ENCODE measurements around the gene GRID1. TPM values are rescaled to one million over a fixed set of nuclear protein-coding genes. Genes with fewer than 3 reads are reported as not detected.

GRID1 gene
- total and polyA plus RNA-seq, 10 donors = 0.06 to 0.42 (median 0.15) TPM; not detected in 4

DNA sequence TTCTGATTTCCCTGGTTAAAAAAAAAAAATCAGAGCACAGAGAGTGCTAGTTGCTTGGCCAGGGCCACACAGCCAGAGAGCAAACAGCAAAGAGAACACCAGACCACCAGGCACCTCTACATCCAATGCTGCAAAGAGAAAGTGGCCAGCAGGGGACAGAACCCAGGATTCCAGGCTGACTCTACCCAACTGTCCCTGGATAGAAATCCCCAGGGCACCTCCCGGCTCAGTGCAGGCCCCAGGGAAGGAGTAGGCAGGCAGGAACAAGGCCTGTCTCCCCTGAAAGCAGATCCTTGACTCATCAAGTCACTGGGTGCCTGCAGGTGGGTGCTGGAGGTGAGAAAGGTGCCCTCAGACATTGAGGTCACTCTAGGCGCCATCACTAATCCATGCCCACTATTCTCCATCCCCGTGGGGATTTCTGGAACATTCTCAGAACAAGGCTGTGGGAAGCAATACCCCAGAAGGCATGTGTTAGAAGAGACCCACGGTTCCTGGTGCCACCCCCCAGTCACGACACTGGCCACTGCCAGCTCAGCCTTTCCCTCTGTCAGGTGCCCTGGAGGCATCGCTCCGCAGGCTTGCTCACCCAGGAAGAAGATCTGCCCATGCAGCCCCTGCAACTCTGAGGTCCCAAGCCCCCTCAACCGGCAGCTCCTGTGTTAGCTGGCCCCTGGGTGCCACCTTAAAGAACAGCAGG lies 154.8 kb downstream of the GRID1 start:
- Histone ChIP-seq H3K4me1 (no peaks in the 10 kb centered on the region), H3K36me3 (no peaks in the 10 kb centered on the region), H3K4me3 (no peak overlapping the region), H3K27me3 (replicated peaks in 1 of 7) (peaks cover 0 to 4% (median 0%) of the 10 kb centered on the region in 7 donors), H3K9me3 (no peaks in the 10 kb centered on the region), H3K27ac (no peak overlapping the region)
- intact Hi-C loops (cut with DNase I; ENCODE audit: low total_unique reads) = no loop called here
- DNase-seq = no peak
- TF ChIP-seq POLR2AphosphoS5 (IDR thresholded peaks at IDR 0.05) (no peak), POLR2A (IDR thresholded peaks at IDR 0.05) (no peak)
- TF ChIP-seq, protein P1, sequence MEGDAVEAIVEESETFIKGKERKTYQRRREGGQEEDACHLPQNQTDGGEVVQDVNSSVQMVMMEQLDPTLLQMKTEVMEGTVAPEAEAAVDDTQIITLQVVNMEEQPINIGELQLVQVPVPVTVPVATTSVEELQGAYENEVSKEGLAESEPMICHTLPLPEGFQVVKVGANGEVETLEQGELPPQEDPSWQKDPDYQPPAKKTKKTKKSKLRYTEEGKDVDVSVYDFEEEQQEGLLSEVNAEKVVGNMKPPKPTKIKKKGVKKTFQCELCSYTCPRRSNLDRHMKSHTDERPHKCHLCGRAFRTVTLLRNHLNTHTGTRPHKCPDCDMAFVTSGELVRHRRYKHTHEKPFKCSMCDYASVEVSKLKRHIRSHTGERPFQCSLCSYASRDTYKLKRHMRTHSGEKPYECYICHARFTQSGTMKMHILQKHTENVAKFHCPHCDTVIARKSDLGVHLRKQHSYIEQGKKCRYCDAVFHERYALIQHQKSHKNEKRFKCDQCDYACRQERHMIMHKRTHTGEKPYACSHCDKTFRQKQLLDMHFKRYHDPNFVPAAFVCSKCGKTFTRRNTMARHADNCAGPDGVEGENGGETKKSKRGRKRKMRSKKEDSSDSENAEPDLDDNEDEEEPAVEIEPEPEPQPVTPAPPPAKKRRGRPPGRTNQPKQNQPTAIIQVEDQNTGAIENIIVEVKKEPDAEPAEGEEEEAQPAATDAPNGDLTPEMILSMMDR (IDR thresholded peaks at IDR 0.05 in 8 of 11, conservative IDR thresholded peaks at IDR 0.05 in 3 of 11) = no peak
- WGBS, 5 donors = 76 to 81% (median 77%) methylated on average over 6 to 8 of the region's 8 CpGs

DNA sequence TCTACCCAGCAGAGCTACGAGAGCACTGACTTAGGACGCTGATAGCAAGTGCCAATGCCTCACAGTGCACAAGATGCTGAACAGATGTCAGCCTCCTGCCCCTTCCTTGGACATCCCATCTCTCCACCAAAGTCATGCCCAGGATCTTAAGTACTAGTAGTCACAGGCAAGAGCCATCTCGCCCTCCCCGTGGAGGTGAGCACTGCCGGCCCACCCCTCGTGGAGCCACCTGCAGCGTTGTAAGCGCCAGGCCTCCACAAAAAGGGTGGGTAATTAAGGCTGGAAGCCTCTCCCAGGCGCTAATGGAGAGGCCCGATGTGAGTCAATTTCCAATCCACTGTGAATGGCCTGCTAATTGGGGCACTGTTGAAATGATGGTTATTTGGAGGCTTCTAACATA lies 156.2 kb downstream of the GRID1 start:
- no peak for DNase-seq
- H3K9me3 ChIP-seq = no peaks in the 10 kb centered on the region

DNA sequence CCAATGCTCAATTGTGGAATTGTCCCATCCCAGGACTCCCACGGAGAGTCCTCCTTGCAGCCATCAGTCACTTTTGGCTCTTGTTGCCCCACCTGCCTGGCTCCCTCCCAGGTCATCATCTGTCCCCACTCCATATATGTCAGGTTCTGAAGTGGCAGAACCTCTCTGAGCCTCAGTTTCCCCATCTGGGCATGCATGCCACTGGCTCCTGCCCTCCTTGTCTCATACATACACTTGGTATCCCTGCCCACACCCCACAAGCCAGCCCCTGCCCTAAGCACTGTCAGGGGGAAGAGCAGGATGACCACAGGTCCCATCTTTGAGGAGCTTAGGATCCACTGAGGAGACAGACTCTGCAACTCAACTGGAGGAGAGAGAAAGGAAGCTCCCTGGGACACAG lies 156.9 kb downstream of the GRID1 start:
- Histone ChIP-seq H3K27ac (no peak overlapping the region), H3K4me3 (no peak overlapping the region), H3K27me3 (replicated peaks in 1 of 7) (peaks cover 0 to 4% (median 0%) of the 10 kb centered on the region in 7 donors), H3K4me1 (no peaks in the 10 kb centered on the region), H3K36me3 (no peaks in the 10 kb centered on the region), H3K9me3 (no peaks in the 10 kb centered on the region)
- no peak for TF ChIP-seq POLR2AphosphoS5 (IDR thresholded peaks at IDR 0.05)
- no peak for TF ChIP-seq POLR2A (IDR thresholded peaks at IDR 0.05)
- TF ChIP-seq, protein P1 (IDR thresholded peaks at IDR 0.05 in 8 of 11, conservative IDR thresholded peaks at IDR 0.05 in 3 of 11) = no peak
- intact Hi-C loops (cut with DNase I; ENCODE audit: low total_unique reads) = no loop called here
- DNase-seq = peak; percentile 59
- 78 to 95% (median 87%) methylated on average over 1 of the region's 1 CpG for WGBS, 5 donors

More for the DNA sequence above, 156.2 kb downstream of the GRID1 start:
- Histone ChIP-seq H3K36me3 (no peaks in the 10 kb centered on the region), H3K27ac (no peak overlapping the region), H3K4me1 (no peaks in the 10 kb centered on the region), H3K4me3 (no peak overlapping the region), H3K27me3 (replicated peaks in 1 of 7) (peaks cover 0 to 4% (median 0%) of the 10 kb centered on the region in 7 donors)
- intact Hi-C loops (cut with DNase I; ENCODE audit: low total_unique reads) = no loop called here
- WGBS, 5 donors = 81 to 94% (median 86%) methylated on average over 9 to 10 of the region's 10 CpGs
- no peak for TF ChIP-seq POLR2AphosphoS5 (IDR thresholded peaks at IDR 0.05)

DNA sequence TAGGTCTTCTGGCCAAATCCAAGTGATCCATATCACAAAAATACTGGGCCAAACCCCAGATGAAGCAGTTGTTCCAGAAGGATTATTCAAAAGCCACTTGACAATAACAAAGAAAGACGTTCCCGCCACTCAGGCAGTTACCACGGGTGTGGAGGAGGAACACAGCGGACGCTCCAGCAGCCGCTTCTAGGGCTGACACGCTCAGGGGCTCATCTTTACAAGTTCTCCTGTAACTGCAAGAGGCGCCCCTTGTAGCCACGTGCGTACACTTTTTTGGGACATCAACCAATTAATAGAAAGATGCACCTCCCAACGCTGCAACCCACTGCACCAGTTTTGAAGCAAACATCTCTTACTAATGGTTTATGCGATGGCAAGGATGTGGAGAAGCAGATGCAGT lies 159.4 kb downstream of the GRID1 start:
- intact Hi-C loops (cut with DNase I; ENCODE audit: low total_unique reads) = no loop called here

More for the DNA sequence above, 159.4 kb downstream of the GRID1 start:
- no peak overlapping the region for H3K4me3 ChIP-seq
- H3K36me3 ChIP-seq = no peaks in the 10 kb centered on the region
- no peaks in the 10 kb centered on the region for H3K4me1 ChIP-seq
- DNase-seq = peak; percentile 56
- H3K27me3 ChIP-seq (replicated peaks in 1 of 7) = peaks cover 0 to 6% (median 0%) of the 10 kb centered on the region in 7 donors
- H3K27ac ChIP-seq = no peak overlapping the region
- 86 to 90% (median 89%) methylated on average over 12 of the region's 12 CpGs for WGBS, 5 donors
- no peaks in the 10 kb centered on the region for H3K9me3 ChIP-seq
- TF ChIP-seq POLR2A (IDR thresholded peaks at IDR 0.05) = no peak
- TF ChIP-seq, protein P1 (IDR thresholded peaks at IDR 0.05 in 8 of 11, conservative IDR thresholded peaks at IDR 0.05 in 3 of 11) = no peak
